ENCODE results near the gene CORO1C.
"Not testable (repeated sequence)": the region's sequence is repeated elsewhere in the genome, so short reads cannot be mapped to it uniquely, and the experiment has no call there.

CORO1C gene

DNA sequence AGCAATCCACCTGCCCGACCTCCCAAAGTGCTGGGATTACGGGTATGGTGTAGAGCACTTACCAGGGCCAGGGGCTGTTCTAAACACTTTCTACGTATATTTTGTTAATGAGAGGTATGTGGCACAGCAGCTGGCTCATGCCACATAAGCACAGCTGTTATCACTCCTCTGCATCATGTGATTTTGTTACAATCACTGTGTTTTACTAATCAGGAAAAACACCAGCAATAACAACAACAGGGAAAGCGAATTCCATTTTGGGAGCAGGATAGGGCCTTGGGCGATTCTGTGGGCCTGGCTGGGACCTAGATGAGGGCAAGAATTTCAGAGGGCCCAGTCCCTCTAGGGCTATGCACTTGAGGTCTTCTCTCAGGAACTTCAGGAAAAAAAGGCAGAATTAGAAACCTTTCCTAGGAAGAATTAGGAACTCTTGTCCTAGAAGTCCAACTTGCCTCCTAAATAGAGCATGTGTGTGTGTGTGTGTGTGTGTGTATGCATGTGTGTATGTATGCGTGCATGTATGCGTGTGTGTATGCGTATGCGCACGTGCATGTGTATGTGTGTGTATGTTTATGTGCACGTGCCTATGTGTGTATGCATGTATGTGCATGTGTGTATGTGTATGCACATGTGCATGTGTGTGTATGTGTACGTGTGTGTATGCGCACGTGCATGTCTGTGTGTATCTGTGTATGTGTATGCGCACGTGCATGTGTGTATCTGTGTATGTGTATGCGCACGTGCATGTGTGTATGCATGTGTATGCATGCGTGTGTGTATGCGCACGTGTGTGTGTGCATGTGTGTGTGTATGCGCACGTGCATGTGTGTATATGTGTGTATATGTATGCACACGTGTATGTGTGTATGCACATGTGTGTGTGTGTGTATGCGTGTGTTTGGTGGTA is 41.8 kb upstream of the CORO1C start:
- no peak overlapping the region for H3K4me3 ChIP-seq (ENCODE audit: low read depth, low read length)
- DNase-seq (ENCODE audit: low read depth): no peak
- TF ChIP-seq, protein P1, sequence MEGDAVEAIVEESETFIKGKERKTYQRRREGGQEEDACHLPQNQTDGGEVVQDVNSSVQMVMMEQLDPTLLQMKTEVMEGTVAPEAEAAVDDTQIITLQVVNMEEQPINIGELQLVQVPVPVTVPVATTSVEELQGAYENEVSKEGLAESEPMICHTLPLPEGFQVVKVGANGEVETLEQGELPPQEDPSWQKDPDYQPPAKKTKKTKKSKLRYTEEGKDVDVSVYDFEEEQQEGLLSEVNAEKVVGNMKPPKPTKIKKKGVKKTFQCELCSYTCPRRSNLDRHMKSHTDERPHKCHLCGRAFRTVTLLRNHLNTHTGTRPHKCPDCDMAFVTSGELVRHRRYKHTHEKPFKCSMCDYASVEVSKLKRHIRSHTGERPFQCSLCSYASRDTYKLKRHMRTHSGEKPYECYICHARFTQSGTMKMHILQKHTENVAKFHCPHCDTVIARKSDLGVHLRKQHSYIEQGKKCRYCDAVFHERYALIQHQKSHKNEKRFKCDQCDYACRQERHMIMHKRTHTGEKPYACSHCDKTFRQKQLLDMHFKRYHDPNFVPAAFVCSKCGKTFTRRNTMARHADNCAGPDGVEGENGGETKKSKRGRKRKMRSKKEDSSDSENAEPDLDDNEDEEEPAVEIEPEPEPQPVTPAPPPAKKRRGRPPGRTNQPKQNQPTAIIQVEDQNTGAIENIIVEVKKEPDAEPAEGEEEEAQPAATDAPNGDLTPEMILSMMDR (IDR thresholded peaks at IDR 0.05; ENCODE audit: insufficient read depth, low read depth, low read length, missing control alignments): no peak

DNA sequence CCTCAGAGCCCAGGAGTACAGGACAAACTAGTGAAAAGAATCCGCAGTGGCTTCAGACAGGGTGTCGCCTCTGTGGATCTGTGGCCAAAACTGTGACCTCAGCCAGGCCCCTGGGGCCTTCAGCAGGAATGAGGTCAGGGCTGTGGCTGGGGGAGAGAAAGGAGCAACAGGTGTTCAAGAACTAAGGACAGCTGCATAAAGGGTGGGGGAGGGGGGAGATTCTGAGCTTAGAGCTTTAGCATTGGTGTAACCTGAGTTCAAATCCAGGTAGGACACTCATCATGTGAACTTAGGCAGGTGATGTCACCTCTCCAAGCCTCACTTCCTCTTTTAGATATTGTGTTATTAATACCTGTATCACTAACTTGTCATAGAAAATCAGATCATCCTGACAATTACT is 40.9 kb upstream of the CORO1C start:
- H3K4me3 ChIP-seq (ENCODE audit: low read depth, low read length): no peak overlapping the region
- TF ChIP-seq, protein P1 (IDR thresholded peaks at IDR 0.05; ENCODE audit: insufficient read depth, low read depth, low read length, missing control alignments): no peak
- DNase-seq (ENCODE audit: low read depth): peak; percentile 85

DNA sequence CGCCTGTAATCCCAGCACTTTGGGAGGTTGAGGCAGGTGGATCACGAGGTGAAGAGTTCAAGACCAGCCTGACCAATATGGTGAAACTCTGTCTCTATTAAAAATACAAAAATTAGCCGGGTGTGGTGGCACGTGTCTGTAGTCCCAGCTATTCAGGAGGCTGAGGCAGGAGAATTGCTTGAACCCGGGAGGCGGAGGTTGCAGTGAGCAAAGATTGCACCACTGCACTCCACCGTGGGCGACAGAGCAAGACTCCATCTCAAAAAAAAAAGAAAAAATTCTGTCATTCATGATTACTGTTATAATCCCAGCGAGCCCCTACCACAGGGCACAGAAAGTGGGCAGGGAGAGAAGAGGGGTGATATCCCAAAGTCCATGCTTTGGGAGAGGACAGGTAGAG is 40.5 kb upstream of the CORO1C start:
- H3K4me3 ChIP-seq (ENCODE audit: low read depth, low read length); DNase-seq (ENCODE audit: low read depth): not testable (repeated sequence)

DNA sequence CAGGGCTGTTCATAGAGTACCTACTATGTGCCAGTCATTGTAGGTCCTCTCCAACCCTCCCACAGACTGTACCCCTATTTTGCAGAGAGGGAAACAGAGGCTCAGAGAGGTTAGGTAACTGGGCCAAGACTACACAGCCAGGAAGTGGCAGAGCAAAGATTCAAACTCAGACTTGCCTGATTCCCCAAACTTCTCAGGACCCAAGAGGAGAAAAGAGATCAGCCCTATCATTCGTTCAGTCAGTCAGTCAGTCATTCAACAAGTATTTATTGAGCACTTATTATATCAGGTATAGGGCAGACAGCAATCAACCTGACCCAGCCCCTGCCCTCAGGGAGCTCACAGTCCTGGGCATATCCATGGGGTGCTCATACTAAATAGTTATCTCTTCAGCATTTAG is 39.6 kb upstream of the CORO1C start:
- H3K4me3 ChIP-seq (ENCODE audit: low read depth, low read length): no peak overlapping the region
- TF ChIP-seq, protein P1 (IDR thresholded peaks at IDR 0.05; ENCODE audit: insufficient read depth, low read depth, low read length, missing control alignments): no peak
- no peak for DNase-seq (ENCODE audit: low read depth)

DNA sequence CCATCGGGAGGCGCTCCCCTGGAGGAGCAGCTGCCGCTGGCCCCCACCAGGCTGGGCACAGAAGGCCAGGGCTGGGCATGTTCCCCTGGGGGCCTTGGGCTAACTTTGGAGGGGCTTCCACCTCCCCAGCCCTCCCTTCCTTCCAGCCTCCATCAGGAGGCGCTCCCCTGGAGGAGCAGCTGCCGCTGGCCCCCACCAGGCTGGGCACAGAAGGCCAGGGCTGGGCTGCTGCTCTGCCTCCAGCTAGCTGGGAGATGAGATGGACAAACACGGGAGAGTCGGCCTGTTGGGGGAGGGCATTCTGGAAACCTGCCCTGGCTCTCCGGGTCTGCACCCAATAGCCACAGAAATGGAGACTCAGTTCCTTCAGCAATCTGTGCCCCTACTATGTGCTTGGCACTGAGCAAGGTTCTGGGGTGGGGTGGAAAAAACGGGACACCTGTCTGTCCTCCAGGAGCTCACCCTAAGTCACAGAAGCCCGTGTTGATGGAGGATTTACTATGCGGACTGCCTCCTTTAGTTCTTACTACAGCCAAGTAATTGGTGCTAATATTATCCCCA is 39.0 kb upstream of the CORO1C start:
- no peak overlapping the region for H3K4me3 ChIP-seq (ENCODE audit: low read depth, low read length)
- DNase-seq (ENCODE audit: low read depth): no peak
- TF ChIP-seq, protein P1 (IDR thresholded peaks at IDR 0.05; ENCODE audit: insufficient read depth, low read depth, low read length, missing control alignments): no peak

DNA sequence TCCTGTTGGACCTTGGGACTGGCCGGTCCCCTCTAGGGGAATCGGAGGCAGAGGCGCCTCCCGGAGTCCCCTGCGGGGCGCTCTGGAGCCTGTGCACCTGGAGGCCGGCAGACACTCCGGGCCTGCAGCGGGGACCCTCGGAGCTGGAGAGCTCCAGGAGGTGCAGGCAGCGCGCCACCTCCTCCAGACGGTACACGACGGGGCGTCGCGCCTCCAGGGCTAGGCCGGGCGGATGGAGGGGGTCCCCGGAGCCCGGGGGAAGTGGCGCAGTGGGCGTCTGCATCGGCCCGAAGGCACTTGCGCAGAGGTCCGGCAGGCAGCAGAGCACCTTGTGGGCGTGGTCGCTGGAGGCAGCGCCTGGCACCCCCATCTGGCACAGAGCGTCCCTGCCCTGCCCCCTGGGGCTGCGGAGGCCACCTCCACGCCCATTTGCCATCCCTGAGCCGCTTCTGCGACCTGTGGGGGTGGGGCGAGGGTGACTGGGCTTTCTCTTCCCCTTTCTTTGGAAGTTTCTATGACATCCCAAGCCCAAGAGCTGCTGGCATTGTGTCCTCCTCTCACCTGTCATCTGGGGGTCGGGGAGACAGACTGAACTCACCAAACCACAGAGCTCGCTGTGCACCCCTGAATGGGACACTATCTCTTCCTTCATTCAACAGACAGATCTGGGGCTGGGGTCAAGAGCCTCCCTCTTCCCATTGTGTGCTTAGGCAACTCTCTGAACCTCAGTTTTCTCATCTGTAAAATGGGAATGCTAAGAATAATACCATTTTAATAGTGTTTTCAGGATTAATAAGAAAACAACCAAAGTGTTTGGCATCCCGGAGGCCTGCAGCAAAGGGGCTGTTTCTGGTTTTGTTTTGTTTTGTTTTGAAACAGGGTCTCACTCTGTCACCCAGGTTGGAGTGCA is 37.5 kb upstream of the CORO1C start:
- DNase-seq (ENCODE audit: low read depth): peak; percentile 46
- H3K4me3 ChIP-seq (ENCODE audit: low read depth, low read length): peak overlapping the region; percentile 16; the same call in 1 of the 2 replicates
- TF ChIP-seq, protein P1 (IDR thresholded peaks at IDR 0.05; ENCODE audit: insufficient read depth, low read depth, low read length, missing control alignments): no peak

DNA sequence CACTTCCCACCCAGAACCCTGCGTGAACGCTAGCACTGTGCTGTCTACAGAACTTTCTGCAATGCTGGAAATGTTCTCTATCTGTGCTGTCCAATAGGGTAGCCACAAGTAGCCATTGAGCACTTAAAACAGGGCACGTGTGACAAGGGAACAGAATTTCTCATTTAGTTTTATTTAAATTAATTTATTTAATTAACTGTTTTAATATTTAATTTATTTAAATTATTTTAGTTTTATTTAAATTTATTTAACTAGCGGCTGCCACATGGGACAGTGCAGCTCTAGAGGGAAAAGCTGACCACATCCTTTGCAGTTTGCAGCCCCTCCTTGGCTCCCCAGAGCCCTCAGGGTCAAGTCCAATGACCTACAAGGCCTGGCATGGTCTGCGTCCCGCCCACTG is 35.0 kb upstream of the CORO1C start:
- TF ChIP-seq, protein P1 (IDR thresholded peaks at IDR 0.05; ENCODE audit: insufficient read depth, low read depth, low read length, missing control alignments): no peak
- H3K4me3 ChIP-seq (ENCODE audit: low read depth, low read length): no peak overlapping the region
- no peak for DNase-seq (ENCODE audit: low read depth)

Measured in GM12865 (cell line).